WTC11 (cell line): ENCODE measurements around the gene SEL1L3.

Source experiments
- ATF3 ChIP-seq: sonication (generic); formaldehyde crosslinking; conservative IDR thresholded peaks from 2 replicates; pipeline ENCODE4 v1.8.1; 2022; ENCODE audit warnings: mild to moderate bottlenecking, missing genetic modification reagents
- CTCF ChIP-seq: fragments of 200-600 bp; IDR thresholded peaks from 2 replicates; pipeline ENCODE4 v1.8.0; 2022; ENCODE audit warnings: antibody characterized with exemption
- E2F4 ChIP-seq: sonication (generic); formaldehyde crosslinking; IDR thresholded peaks from 2 replicates; pipeline ENCODE4 v1.8.1; 2022; ENCODE audit warnings: low read depth, mild to moderate bottlenecking, moderate library complexity, missing genetic modification reagents, borderline replicate concordance
- HMGXB4 ChIP-seq: sonication (generic); formaldehyde crosslinking; IDR thresholded peaks from 2 replicates; pipeline ENCODE4 v1.8.1; 2023; ENCODE audit warnings: mild to moderate bottlenecking, moderate library complexity, missing genetic modification reagents
- MAX ChIP-seq: sonication (generic); formaldehyde crosslinking; IDR thresholded peaks from 2 replicates; pipeline ENCODE4 v1.8.0; 2022; ENCODE audit warnings: mild to moderate bottlenecking, missing genetic modification reagents
- NR2C2 ChIP-seq: sonication (generic); formaldehyde crosslinking; IDR thresholded peaks from 2 replicates; pipeline ENCODE4 v1.8.0; 2022; ENCODE audit warnings: mild to moderate bottlenecking, missing genetic modification reagents
- TCF7 ChIP-seq: sonication (generic); formaldehyde crosslinking; IDR thresholded peaks from 2 replicates; pipeline ENCODE4 v1.8.0; 2022; ENCODE audit warnings: mild to moderate bottlenecking, low read depth, missing genetic modification reagents, moderate library complexity
- USF2 ChIP-seq: sonication (generic); formaldehyde crosslinking; IDR thresholded peaks from 2 replicates; pipeline ENCODE4 v1.8.1; 2023; ENCODE audit warnings: mild to moderate bottlenecking, missing genetic modification reagents, moderate library complexity
- ZBTB21 ChIP-seq: sonication (generic); formaldehyde crosslinking; IDR thresholded peaks from 2 replicates; pipeline ENCODE4 v1.8.1; 2023; ENCODE audit warnings: mild to moderate bottlenecking, missing genetic modification reagents, borderline replicate concordance
- ZNF425 ChIP-seq: fragments of 250-450 bp; sonication (Bioruptor Pico); conservative IDR thresholded peaks from 2 replicates; pipeline ENCODE4 v1.9.0; 2021; ENCODE audit warnings: mild to moderate bottlenecking

- no peak for TF ChIP-seq TCF7 (CRISPR knock-in tag)
- TF ChIP-seq CTCF: no peak
- no peak for TF ChIP-seq ATF3 (CRISPR knock-in tag)
- no peak for TF ChIP-seq ZBTB21 (CRISPR knock-in tag)
- TF ChIP-seq NR2C2 (CRISPR knock-in tag): no peak
- TF ChIP-seq E2F4 (CRISPR knock-in tag): no peak
- TF ChIP-seq MAX (CRISPR knock-in tag): no peak
- TF ChIP-seq HMGXB4: no peak
- no peak for TF ChIP-seq USF2 (CRISPR knock-in tag)
- TF ChIP-seq ZNF425: no peak
These were observed 16.4 kb upstream of the SEL1L3 start for GRCh38 chr4:25879091-25879584.
